Gastrocnemius medialis (tissue), 4 donors: ENCODE data around the gene KCNH8.

Experiments
- POLR2A ChIP-seq, 2 donors: fragments of 450-650 bp; IDR thresholded peaks; one replicate each; pipeline ENCODE4 v1.6.1; 2017; ENCODE audit warnings: antibody characterized with exemption in 2 of 2, mild to moderate bottlenecking in 2 of 2, moderate library complexity in 2 of 2
- TF ChIP-seq, protein P1 (sequence below), 5 experiments: fragments of 450-650 bp in 3 of 5; fragments of 200-600 bp in 2 of 5; sonication (generic) in 2 of 5; IDR thresholded peaks in 4 of 5; conservative IDR thresholded peaks in 1 of 5; 1 replicate in 4 of 5; 2 replicates in 1 of 5; pipeline ENCODE4 v1.5.1; 2016 to 2019; ENCODE audit warnings: antibody characterized with exemption in 5 of 5, mild to moderate bottlenecking in 3 of 5, moderate library complexity in 3 of 5

DNA sequence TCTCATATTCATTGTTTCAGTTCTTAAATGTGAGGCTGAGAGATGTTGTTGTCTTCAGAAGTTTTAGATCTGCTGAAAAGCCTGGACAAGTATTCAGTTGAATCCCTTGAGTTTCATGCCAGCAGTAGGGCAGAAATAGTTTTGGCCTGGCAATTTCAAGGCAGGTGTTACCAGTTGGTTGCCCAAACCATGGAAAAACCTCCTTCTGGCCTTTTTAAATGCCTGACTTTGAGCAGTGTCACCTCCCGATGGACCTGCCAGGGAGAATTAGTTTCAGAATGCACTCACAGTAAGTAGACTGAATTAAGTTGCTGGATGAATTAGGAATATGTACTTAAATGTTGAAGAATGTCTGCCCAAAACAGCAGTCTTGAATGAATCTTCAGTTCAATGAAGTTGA is 383.1 kb downstream of the KCNH8 start:
- TF ChIP-seq, protein P1, sequence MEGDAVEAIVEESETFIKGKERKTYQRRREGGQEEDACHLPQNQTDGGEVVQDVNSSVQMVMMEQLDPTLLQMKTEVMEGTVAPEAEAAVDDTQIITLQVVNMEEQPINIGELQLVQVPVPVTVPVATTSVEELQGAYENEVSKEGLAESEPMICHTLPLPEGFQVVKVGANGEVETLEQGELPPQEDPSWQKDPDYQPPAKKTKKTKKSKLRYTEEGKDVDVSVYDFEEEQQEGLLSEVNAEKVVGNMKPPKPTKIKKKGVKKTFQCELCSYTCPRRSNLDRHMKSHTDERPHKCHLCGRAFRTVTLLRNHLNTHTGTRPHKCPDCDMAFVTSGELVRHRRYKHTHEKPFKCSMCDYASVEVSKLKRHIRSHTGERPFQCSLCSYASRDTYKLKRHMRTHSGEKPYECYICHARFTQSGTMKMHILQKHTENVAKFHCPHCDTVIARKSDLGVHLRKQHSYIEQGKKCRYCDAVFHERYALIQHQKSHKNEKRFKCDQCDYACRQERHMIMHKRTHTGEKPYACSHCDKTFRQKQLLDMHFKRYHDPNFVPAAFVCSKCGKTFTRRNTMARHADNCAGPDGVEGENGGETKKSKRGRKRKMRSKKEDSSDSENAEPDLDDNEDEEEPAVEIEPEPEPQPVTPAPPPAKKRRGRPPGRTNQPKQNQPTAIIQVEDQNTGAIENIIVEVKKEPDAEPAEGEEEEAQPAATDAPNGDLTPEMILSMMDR (IDR thresholded peaks at IDR 0.05 in 4 of 5, conservative IDR thresholded peaks at IDR 0.05 in 1 of 5): no peak
- no peak for TF ChIP-seq POLR2A (IDR thresholded peaks at IDR 0.05)
